OCI-LY1 (cell line): ENCODE results near the gene MBD6.

Experiments
- H2AFZ ChIP-seq: fragments of 200-600 bp; sonication (generic), shearing (Covaris generic); 2 replicates; pipeline ENCODE4 v1.6.0; 2014; ENCODE audit warnings: antibody characterized with exemption, mild to moderate bottlenecking, low read length
- H3F3A ChIP-seq: fragments of 200-600 bp; sonication (generic), shearing (Covaris generic); 2 replicates; pipeline ENCODE4 v1.6.0; 2014; ENCODE audit warnings: mild to moderate bottlenecking, antibody characterized with exemption, low read length, moderate library complexity; ENCODE audit not compliant: insufficient read depth
- H3K27ac ChIP-seq: fragments of 200-600 bp; sonication (generic); 2 replicates; pipeline ENCODE4 v1.5.1; 2014; ENCODE audit warnings: low read length, mixed run types, mild to moderate bottlenecking, low read depth; ENCODE audit not compliant: poor library complexity, severe bottlenecking
- H3K27me3 ChIP-seq: fragments of 200-600 bp; sonication (generic); 2 replicates; pipeline ENCODE4 v1.6.0; 2014; ENCODE audit warnings: antibody characterized with exemption, mild to moderate bottlenecking, low read length, moderate library complexity; ENCODE audit not compliant: insufficient read depth
- H3K36me3 ChIP-seq: fragments of 200-600 bp; sonication (generic); 2 replicates; pipeline ENCODE4 v1.6.1; 2014; ENCODE audit warnings: mild to moderate bottlenecking, antibody characterized with exemption, low read length, moderate library complexity, mixed read lengths; ENCODE audit not compliant: insufficient read depth
- H3K4me1 ChIP-seq: fragments of 200-600 bp; sonication (generic); 2 replicates; pipeline ENCODE4 v1.5.1; 2014; ENCODE audit warnings: mild to moderate bottlenecking, low read length, moderate library complexity; ENCODE audit not compliant: insufficient read depth, severe bottlenecking
- H3K4me2 ChIP-seq: fragments of 200-600 bp; sonication (generic), shearing (Covaris generic); 2 replicates; pipeline ENCODE4 v1.6.1; 2014; ENCODE audit warnings: low read length
- H3K4me3 ChIP-seq: fragments of 200-600 bp; sonication (generic); 2 replicates; pipeline ENCODE4 v1.5.1; 2014; ENCODE audit warnings: low read length, low read depth, mild to moderate bottlenecking, mixed read lengths; ENCODE audit not compliant: poor library complexity, severe bottlenecking
- H3K79me2 ChIP-seq: fragments of 200-600 bp; shearing (Covaris generic); 2 replicates; pipeline ENCODE4 v1.6.1; 2016; ENCODE audit warnings: mixed run types, low read length, mixed read lengths; ENCODE audit not compliant: insufficient read depth
- H3K9ac ChIP-seq: fragments of 200-600 bp; sonication (generic), shearing (Covaris generic); 2 replicates; pipeline ENCODE4 v1.6.1; 2014; ENCODE audit warnings: mild to moderate bottlenecking, low read length, mixed read lengths
- H3K9me2 ChIP-seq: fragments of 200-600 bp; sonication (generic), shearing (Covaris generic); 2 replicates; pipeline ENCODE4 v1.6.1; 2014; ENCODE audit warnings: low read depth, mild to moderate bottlenecking, low read length, mixed read lengths
- H3K9me3 ChIP-seq: fragments of 200-600 bp; shearing (Covaris generic); 2 replicates; pipeline ENCODE4 v1.6.1; 2014; ENCODE audit warnings: low read length, mixed read lengths
- H4K20me1 ChIP-seq: fragments of 200-600 bp; sonication (generic), shearing (Covaris generic); 2 replicates; pipeline ENCODE4 v1.6.0; 2016; ENCODE audit warnings: mild to moderate bottlenecking, low read length; ENCODE audit not compliant: insufficient read depth
- CTCF ChIP-seq: fragments of 200-600 bp; sonication (generic), shearing (Covaris generic); IDR thresholded peaks from 2 replicates; pipeline ENCODE4 v1.5.1; 2017; ENCODE audit warnings: mild to moderate bottlenecking, antibody characterized with exemption, low read length, moderate library complexity, mixed read lengths
- EZH2 ChIP-seq: fragments of 200-600 bp; sonication (generic), shearing (Covaris generic); IDR thresholded peaks from 2 replicates; pipeline ENCODE4 v1.8.0; 2017; ENCODE audit warnings: borderline replicate concordance, mixed run types, mild to moderate bottlenecking, antibody characterized with exemption, low read length, moderate library complexity, mixed read lengths

MBD6 gene

GRCh38 chr12:57476162-57476992 lies 46.2 kb upstream of the MBD6 start:
- peak overlapping the region; percentile 57 for H3K4me3 ChIP-seq
- peaks cover 51% of the 10 kb centered on the region for H3K4me1 ChIP-seq
- no peaks in the 10 kb centered on the region for H4K20me1 ChIP-seq
- peak overlapping the region; percentile 65 for H3K9ac ChIP-seq
- H3F3A ChIP-seq, result no peaks in the 10 kb centered on the region
- TF ChIP-seq CTCF (peak; percentile 85), EZH2 (no peak)
- H3K36me3 ChIP-seq, result no peaks in the 10 kb centered on the region; the same call in 1 of the 2 replicates
- no peak overlapping the region for H2AFZ ChIP-seq
- no peaks in the 10 kb centered on the region for H3K79me2 ChIP-seq
- H3K9me2 ChIP-seq, result no peaks in the 10 kb centered on the region
- H3K27me3 ChIP-seq, result no peaks in the 10 kb centered on the region
- H3K27ac ChIP-seq, result peak overlapping the region; percentile 88
- no peaks in the 10 kb centered on the region for H3K9me3 ChIP-seq
- peak overlapping the region; percentile 74 for H3K4me2 ChIP-seq

GRCh38 chr12:57476993-57477709 lies 45.5 kb upstream of the MBD6 start:
- Histone ChIP-seq H3K9me2 (no peaks in the 10 kb centered on the region), H2AFZ (no peak overlapping the region), H3K9me3 (no peaks in the 10 kb centered on the region), H3K4me1 (peaks cover 51% of the 10 kb centered on the region), H3K4me2 (peak overlapping the region; percentile 74), H3K79me2 (no peaks in the 10 kb centered on the region), H3K27ac (peak overlapping the region; percentile 88), H3K9ac (peak overlapping the region; percentile 65), H4K20me1 (no peaks in the 10 kb centered on the region), H3K36me3 (no peaks in the 10 kb centered on the region; the same call in 1 of the 2 replicates), H3K27me3 (no peaks in the 10 kb centered on the region), H3F3A (no peaks in the 10 kb centered on the region), H3K4me3 (peak overlapping the region; percentile 57)
- TF ChIP-seq CTCF, result no peak
- TF ChIP-seq EZH2, result no peak

GRCh38 chr12:57477710-57478681 lies 44.6 kb upstream of the MBD6 start:
- Histone ChIP-seq H3K79me2 (no peaks in the 10 kb centered on the region), H3K27ac (peak overlapping the region; percentile 88), H3K4me2 (peak overlapping the region; percentile 74), H2AFZ (no peak overlapping the region), H3K36me3 (no peaks in the 10 kb centered on the region; the same call in 1 of the 2 replicates), H3K9me3 (no peaks in the 10 kb centered on the region), H3K9ac (peak overlapping the region; percentile 65), H3K4me3 (peak overlapping the region; percentile 57), H3K27me3 (no peaks in the 10 kb centered on the region), H3F3A (no peaks in the 10 kb centered on the region), H4K20me1 (no peaks in the 10 kb centered on the region), H3K4me1 (peaks cover 51% of the 10 kb centered on the region), H3K9me2 (no peaks in the 10 kb centered on the region)
- no peak for TF ChIP-seq EZH2
